ENCODE measurements around the gene FLOT1.

The FLOT1 gene

GRCh38 chr6:30747902-30748769 lies 5.6 kb upstream of the FLOT1 start:
- Histone ChIP-seq H3K4me2 (no peak overlapping the region), H3K4me1 (peaks cover 34% of the 10 kb centered on the region), H3K27me3 (no peaks in the 10 kb centered on the region), H3K9ac (no peak overlapping the region), H3K36me3 (no peaks in the 10 kb centered on the region), H4K20me1 (peaks cover 8% of the 10 kb centered on the region; the same call in 1 of the 2 replicates), H3K4me3 (no peak overlapping the region), H3K27ac (no peak overlapping the region), H3K9me3 (no peaks in the 10 kb centered on the region)
- no peak for TF ChIP-seq Cebpa-rat (IDR thresholded peaks at IDR 0.05)

- Histone ChIP-seq H3K27me3 (no peaks in the 10 kb centered on the region), H3K9me3 (no peaks in the 10 kb centered on the region), H3K4me2 (no peak overlapping the region), H3K4me1 (peaks cover 26% of the 10 kb centered on the region), H3K36me3 (no peaks in the 10 kb centered on the region), H3K27ac (no peak overlapping the region), H3K9ac (no peak overlapping the region), H3K4me3 (no peak overlapping the region), H4K20me1 (peaks cover 8% of the 10 kb centered on the region; the same call in 1 of the 2 replicates)
- TF ChIP-seq Cebpa-rat (IDR thresholded peaks at IDR 0.05) = no peak
These were observed 4.8 kb upstream of the FLOT1 start for GRCh38 chr6:30747300-30747687.

GRCh38 chr6:30744054-30744805 lies 1.7 kb upstream of the FLOT1 start, which contains the start of gene IER3:
Gene IER3, minus strand, starts transcription at chr6:30744547. Its CDS starts 29 bp downstream, at chr6:30744518.
- Histone ChIP-seq H3K4me3 (peak within 1 kb of the TSS; percentile 91), H4K20me1 (peaks cover 25% of the 10 kb centered on the region), H3K27ac (peak within 1 kb of the TSS; percentile 94), H3K4me2 (peak within 1 kb of the TSS; percentile 99), H3K4me1 (peaks cover 49% of the 10 kb centered on the region), H3K9me3 (no peaks in the 10 kb centered on the region), H3K9ac (peak within 1 kb of the TSS; percentile 92), H3K27me3 (no peaks in the 10 kb centered on the region), H3K36me3 (peaks cover 21% of the 10 kb centered on the region)
- no peak for TF ChIP-seq Cebpa-rat (IDR thresholded peaks at IDR 0.05)

GRCh38 chr6:30743099-30744053 lies 889 bp upstream of the FLOT1 start:
- Histone ChIP-seq H4K20me1 (peaks cover 30% of the 10 kb centered on the region), H3K9ac (peak overlapping the region; percentile 92), H3K27me3 (no peaks in the 10 kb centered on the region), H3K4me1 (peaks cover 52% of the 10 kb centered on the region), H3K4me3 (peak overlapping the region; percentile 91), H3K27ac (peak overlapping the region; percentile 94), H3K36me3 (peaks cover 29% of the 10 kb centered on the region), H3K4me2 (peak overlapping the region; percentile 99), H3K9me3 (no peaks in the 10 kb centered on the region)
- TF ChIP-seq Cebpa-rat (IDR thresholded peaks at IDR 0.05) = no peak

GRCh38 chr6:30741789-30742315 lies 635 bp downstream of the FLOT1 start:
- Histone ChIP-seq H3K4me2 (peak overlapping the region; percentile 99), H3K36me3 (peaks cover 45% of the 10 kb centered on the region), H3K4me3 (peak overlapping the region; percentile 91), H3K27ac (peak overlapping the region; percentile 94), H3K4me1 (peaks cover 67% of the 10 kb centered on the region), H4K20me1 (peaks cover 45% of the 10 kb centered on the region), H3K9me3 (no peaks in the 10 kb centered on the region), H3K9ac (peak overlapping the region; percentile 92), H3K27me3 (no peaks in the 10 kb centered on the region)
- no peak for TF ChIP-seq Cebpa-rat (IDR thresholded peaks at IDR 0.05)

GRCh38 chr6:30741063-30741779 lies 1.3 kb downstream of the FLOT1 start:
- Histone ChIP-seq H3K4me1 (peaks cover 73% of the 10 kb centered on the region), H3K4me3 (peak overlapping the region; percentile 91), H3K36me3 (peaks cover 50% of the 10 kb centered on the region), H3K9me3 (no peaks in the 10 kb centered on the region), H3K27me3 (no peaks in the 10 kb centered on the region), H4K20me1 (peaks cover 48% of the 10 kb centered on the region), H3K9ac (peak overlapping the region; percentile 92), H3K4me2 (peak overlapping the region; percentile 99), H3K27ac (peak overlapping the region; percentile 94)
- no peak for TF ChIP-seq Cebpa-rat (IDR thresholded peaks at IDR 0.05)

GRCh38 chr6:30740540-30740870 lies 2.0 kb downstream of the FLOT1 start:
- peaks cover 57% of the 10 kb centered on the region for H3K36me3 ChIP-seq
- H3K9me3 ChIP-seq = no peaks in the 10 kb centered on the region
- no peak overlapping the region; the same call in 1 of the 2 replicates for H3K9ac ChIP-seq
- peaks cover 55% of the 10 kb centered on the region for H4K20me1 ChIP-seq
- H3K4me2 ChIP-seq = peak overlapping the region; percentile 99
- TF ChIP-seq Cebpa-rat (IDR thresholded peaks at IDR 0.05) = no peak
- H3K27me3 ChIP-seq = no peaks in the 10 kb centered on the region
- no peak overlapping the region for H3K4me3 ChIP-seq
- H3K27ac ChIP-seq = no peak overlapping the region
- peaks cover 78% of the 10 kb centered on the region for H3K4me1 ChIP-seq

- no peak overlapping the region for H3K9ac ChIP-seq
- no peak overlapping the region for H3K27ac ChIP-seq
- no peak overlapping the region for H3K4me3 ChIP-seq
- H4K20me1 ChIP-seq = peaks cover 55% of the 10 kb centered on the region
- peaks cover 66% of the 10 kb centered on the region for H3K4me1 ChIP-seq
- no peaks in the 10 kb centered on the region for H3K27me3 ChIP-seq
- H3K4me2 ChIP-seq = peak overlapping the region; percentile 42; the same call in 1 of the 2 replicates
- H3K9me3 ChIP-seq = no peaks in the 10 kb centered on the region
- no peak for TF ChIP-seq Cebpa-rat (IDR thresholded peaks at IDR 0.05)
- H3K36me3 ChIP-seq = peaks cover 75% of the 10 kb centered on the region
These were observed 4.0 kb downstream of the FLOT1 start for GRCh38 chr6:30738532-30738931.
